IMR-90 (cell line): ENCODE measurements around the gene SLC7A7. TPM values are rescaled to one million over a fixed set of nuclear protein-coding genes. Genes with fewer than 3 reads are reported as not detected.

Experiments used
- ATAC-seq: fragments of 200-7000 bp; cut with Tn5 transposase; 2 replicates; pipeline ENCODE4 v1.9.1; 2020; ENCODE audit warnings: low read depth, mild to moderate bottlenecking, moderate library complexity
- BruUV-seq: library from RNA; stranded (reverse); fragments of 400-500 nt; replicated peaks from 2 replicates; lab custom pipeline; 2021; lab: Mats Ljungman, UMichigan
- CTCF ChIA-PET: fragments of 300-600 bp; formaldehyde crosslinking; extraction: SDS; loops from one replicate; lab custom pipeline; 2021; ENCODE audit warnings: antibody characterized with exemption; lab: Yijun Ruan, JAX
- POLR2A ChIA-PET: fragments of 300-600 bp; sonication (Branson Sonifier 250); formaldehyde crosslinking; loops from one replicate; lab custom pipeline; 2022; ENCODE audit warnings: antibody characterized with exemption; ENCODE audit not compliant: unreplicated experiment; lab: Charles Lee
- DNase-seq: peaks from one replicate; pipeline ENCODE4 v3.0.0; 2013
- H2AFZ ChIP-seq: replicated peaks from 2 replicates; pipeline ENCODE3; 2013; ENCODE audit warnings: low read length, mild to moderate bottlenecking; ENCODE audit not compliant: poor library complexity
- H2AK5ac ChIP-seq: 2 replicates; pipeline ENCODE4 v1.6.1; 2013; ENCODE audit warnings: low read depth, low read length, inconsistent platforms
- H2AK9ac ChIP-seq: replicated peaks from 2 replicates; pipeline ENCODE3; 2013; ENCODE audit warnings: mild to moderate bottlenecking, low read depth, low read length, moderate library complexity; ENCODE audit not compliant: poor library complexity
- H2BK120ac ChIP-seq: 2 replicates; pipeline ENCODE4 v1.6.1; 2013; ENCODE audit warnings: low read depth, low read length, inconsistent platforms
- H2BK15ac ChIP-seq: 3 replicates; pipeline ENCODE4 v1.6.1; 2013; ENCODE audit warnings: low read depth, low read length, inconsistent platforms
- H2BK20ac ChIP-seq: 2 replicates; pipeline ENCODE4 v1.6.1; 2013; ENCODE audit warnings: low read depth, mild to moderate bottlenecking, inconsistent platforms, low read length, moderate library complexity
- H2BK5ac ChIP-seq: 2 replicates; pipeline ENCODE4 v1.6.1; 2013; ENCODE audit warnings: mild to moderate bottlenecking, low read depth, low read length, inconsistent platforms; ENCODE audit not compliant: poor library complexity, severe bottlenecking
- H3K14ac ChIP-seq: replicated peaks from 2 replicates; pipeline ENCODE4 v1.6.1; 2013; ENCODE audit warnings: low read depth, low read length, inconsistent platforms
- H3K18ac ChIP-seq: 2 replicates; pipeline ENCODE4 v1.6.1; 2013; ENCODE audit warnings: low read depth, low read length, control low read depth
- H3K23ac ChIP-seq: 2 replicates; pipeline ENCODE4 v1.6.1; 2013; ENCODE audit warnings: low read depth, low read length, inconsistent platforms
- H3K27ac ChIP-seq: 2 replicates; pipeline ENCODE4 v1.5.1; 2013; ENCODE audit warnings: mild to moderate bottlenecking, control low read depth, low read length; ENCODE audit not compliant: insufficient read depth
- H3K27me3 ChIP-seq: 2 replicates; pipeline ENCODE4 v1.6.1; 2013; ENCODE audit warnings: low read length; ENCODE audit not compliant: control insufficient read depth, insufficient read depth
- H3K36me3 ChIP-seq: 2 replicates; pipeline ENCODE4 v1.6.1; 2013; ENCODE audit warnings: low read length, mixed read lengths; ENCODE audit not compliant: control insufficient read depth, insufficient read depth
- H3K4ac ChIP-seq: 2 replicates; pipeline ENCODE4 v1.6.1; 2013; ENCODE audit warnings: low read depth, low read length, inconsistent platforms
- H3K4me1 ChIP-seq: 2 replicates; pipeline ENCODE4 v1.6.1; 2013; ENCODE audit warnings: low read length, mixed read lengths; ENCODE audit not compliant: control insufficient read depth, insufficient read depth
- H3K4me2 ChIP-seq: 2 replicates; pipeline ENCODE4 v1.6.1; 2013; ENCODE audit warnings: low read depth, mild to moderate bottlenecking, control low read depth, low read length, moderate library complexity
- H3K4me3 ChIP-seq: 2 replicates; pipeline ENCODE4 v1.5.1; 2013; ENCODE audit warnings: low read depth, mild to moderate bottlenecking, control low read depth, low read length, moderate library complexity; ENCODE audit not compliant: insufficient read depth
- H3K56ac ChIP-seq: 2 replicates; pipeline ENCODE4 v1.6.1; 2013; ENCODE audit warnings: low read length, inconsistent platforms; ENCODE audit not compliant: insufficient read depth; ENCODE audit errors: extremely low read depth
- H3K79me1 ChIP-seq, 2 experiments: 2 replicates each; pipeline ENCODE4 v1.6.1; 2013; ENCODE audit warnings: low read length in 2 of 2, inconsistent platforms in 1 of 2, low read depth in 1 of 2
- H3K9ac ChIP-seq: 2 replicates; pipeline ENCODE4 v1.6.1; 2013; ENCODE audit warnings: low read depth, low read length, control low read depth
- H3K9me1 ChIP-seq: 2 replicates; pipeline ENCODE4 v1.6.1; 2013; ENCODE audit warnings: low read length, inconsistent platforms; ENCODE audit not compliant: insufficient read depth
- H3K9me3 ChIP-seq: 2 replicates; pipeline ENCODE4 v1.6.1; 2013; ENCODE audit warnings: low read length; ENCODE audit not compliant: control insufficient read depth, insufficient read depth
- H4K20me1 ChIP-seq: 2 replicates; pipeline ENCODE4 v1.6.1; 2013; ENCODE audit warnings: low read length, inconsistent platforms; ENCODE audit not compliant: insufficient read depth
- H4K5ac ChIP-seq: 2 replicates; pipeline ENCODE4 v1.6.1; 2013; ENCODE audit warnings: mild to moderate bottlenecking, low read depth, low read length, control low read depth
- H4K8ac ChIP-seq, 2 experiments: 2 replicates each; pipeline ENCODE4 v1.6.1; 2013; ENCODE audit warnings: low read depth in 2 of 2, low read length in 2 of 2, control low read depth in 1 of 2, inconsistent platforms in 1 of 2
- H4K91ac ChIP-seq: 2 replicates; pipeline ENCODE4 v1.6.1; 2013; ENCODE audit warnings: low read depth, low read length, inconsistent platforms; ENCODE audit not compliant: insufficient read depth
- BHLHE40 ChIP-seq: fragments of 150-350 bp; IDR thresholded peaks from 2 replicates; pipeline ENCODE4 v1.6.1; 2016; ENCODE audit warnings: mild to moderate bottlenecking, low read depth, low read length
- CEBPB ChIP-seq: IDR thresholded peaks from 2 replicates; pipeline ENCODE4 v1.6.1; 2012; ENCODE audit warnings: low read depth, low read length, improper control_type of control experiment
- CHD1 ChIP-seq: IDR thresholded peaks from 2 replicates; pipeline ENCODE4 v1.6.1; 2012; ENCODE audit warnings: low read depth, low read length, improper control_type of control experiment
- CTCF ChIP-seq: conservative IDR thresholded peaks from 2 replicates; pipeline ENCODE4 v1.5.1; 2012; ENCODE audit warnings: mild to moderate bottlenecking, low read depth, low read length, improper control_type of control experiment
- FOS ChIP-seq: fragments of 150-350 bp; IDR thresholded peaks from 2 replicates; pipeline ENCODE4 v1.6.1; 2016; ENCODE audit warnings: low read depth, low read length
- MAFK ChIP-seq: IDR thresholded peaks from 2 replicates; pipeline ENCODE4 v1.6.1; 2012; ENCODE audit warnings: low read depth, low read length, improper control_type of control experiment
- MAZ ChIP-seq: IDR thresholded peaks from 2 replicates; pipeline ENCODE4 v1.6.1; 2012; ENCODE audit warnings: low read depth, mild to moderate bottlenecking, low read length, improper control_type of control experiment, moderate library complexity, borderline replicate concordance
- MXI1 ChIP-seq: IDR thresholded peaks from 2 replicates; pipeline ENCODE4 v1.6.1; 2012; ENCODE audit warnings: low read depth, mild to moderate bottlenecking, low read length, moderate library complexity, borderline replicate concordance
- NFE2L2 ChIP-seq: fragments of 150-350 bp; IDR thresholded peaks from 2 replicates; pipeline ENCODE4 v1.6.1; 2016; ENCODE audit warnings: low read depth, mild to moderate bottlenecking, low read length
- POLR2A ChIP-seq: IDR thresholded peaks from 2 replicates; pipeline ENCODE4 v1.6.1; 2012; ENCODE audit warnings: mild to moderate bottlenecking, low read depth, low read length
- RAD21 ChIP-seq: IDR thresholded peaks from 2 replicates; pipeline ENCODE4 v1.6.1; 2012; ENCODE audit warnings: low read length, improper control_type of control experiment
- RCOR1 ChIP-seq: IDR thresholded peaks from 2 replicates; pipeline ENCODE4 v1.6.1; 2012; ENCODE audit warnings: mild to moderate bottlenecking, low read length, improper control_type of control experiment; ENCODE audit not compliant: insufficient replicate concordance
- RFX5 ChIP-seq: IDR thresholded peaks from 2 replicates; pipeline ENCODE4 v1.8.0; 2012; ENCODE audit warnings: low read depth, mild to moderate bottlenecking, low read length, moderate library complexity
- SMC3 ChIP-seq: fragments of 150-350 bp; IDR thresholded peaks from 2 replicates; pipeline ENCODE4 v1.6.1; 2016; ENCODE audit warnings: low read depth, mild to moderate bottlenecking, antibody characterized with exemption, low read length, moderate library complexity
- USF2 ChIP-seq: fragments of 150-350 bp; IDR thresholded peaks from 2 replicates; pipeline ENCODE4 v1.6.1; 2017; ENCODE audit warnings: mild to moderate bottlenecking, antibody characterized with exemption, low read length, low read depth
- WGBS, 2 experiments: methylation state at CpG; one replicate each; pipeline versions ENCODE4 v1.1.5 to v1.1.7; 2013; ENCODE audit warnings: missing lambda C conversion rate in 2 of 2; ENCODE audit not compliant: insufficient read length in 1 of 2; ENCODE audit errors: extremely low coverage in 2 of 2; 5-methylcytosine and 5-hydroxymethylcytosine counted together
- dilution Hi-C: fragments of 300-500 bp; cut with HindIII; formaldehyde crosslinking; loops from one replicate; pipeline ENCODE4 v1.14.3; 2018; ENCODE audit warnings: low sequenced_read_pairs; ENCODE audit not compliant: unreplicated experiment
- in situ Hi-C: fragments of 300-500 bp; cut with MboI; formaldehyde crosslinking; loops from 3 replicates; pipeline ENCODE4 v1.14.3; 2019; ENCODE audit warnings: low sequenced_read_pairs, inconsistent platforms, mixed read lengths
- intact Hi-C: fragments of 100-400 bp; cut with micrococcal nuclease; formaldehyde crosslinking; loops from 2 replicates; pipeline ENCODE4 v1.10.0; 2022
- polyA plus RNA-seq, 3 experiments: library from polyadenylated mRNA; depleted of rRNA; stranded (reverse); fragments of >200 nt; gene quantifications; 2 replicates each; pipeline ENCODE4 v1.2.3, GENCODE V29; 2012; ENCODE audit warnings: low replicate concordance in 1 of 3
- total RNA-seq: library from RNA; depleted of rRNA; stranded (reverse); fragments of >200 nt; gene quantifications from 2 replicates; pipeline ENCODE4 v1.2.3, GENCODE V29; 2012
- TF ChIP-seq, protein P1 (sequence below): fragments of 150-350 bp; IDR thresholded peaks from 2 replicates; pipeline ENCODE4 v1.6.1; 2016; ENCODE audit warnings: low read depth, mild to moderate bottlenecking, low read length, moderate library complexity, borderline replicate concordance

The SLC7A7 gene
- total and polyA plus RNA-seq, 2 of the 4 experiments (the other 2 are of a cell fraction) = 1.8 to 2.0 TPM

GRCh38 chr14:22835505-22835904, 20.3 kb upstream of the SLC7A7 start:
- Histone ChIP-seq H3K27ac (peak overlapping the region; percentile 29; the same call in 1 of the 2 replicates), H3K4me1 (peaks cover 11% of the 10 kb centered on the region), H3K27me3 (no peaks in the 10 kb centered on the region), H4K5ac (no peak overlapping the region), H3K14ac (peak overlapping the region; percentile 39; the same call in 1 of the 2 replicates), H3K9ac (no peak overlapping the region), H2BK120ac (peak overlapping the region; percentile 8; the same call in 1 of the 2 replicates), H2BK15ac (no peak overlapping the region), H3K56ac (no peak overlapping the region), H3K4me2 (no peak overlapping the region), H3K79me1 (peaks cover 16 to 45% of the 10 kb centered on the region in 2 experiments), H3K18ac (no peak overlapping the region), H4K91ac (no peak overlapping the region), H2BK5ac (peak overlapping the region; percentile 28), H3K23ac (peak overlapping the region; percentile 64), H3K9me1 (peaks cover 9% of the 10 kb centered on the region), H2AK9ac (peak overlapping the region; percentile 60), H2AK5ac (peak overlapping the region; percentile 11; the same call in 1 of the 2 replicates), H3K4me3 (no peak overlapping the region), H3K9me3 (no peaks in the 10 kb centered on the region), H4K20me1 (peaks cover 17% of the 10 kb centered on the region), H3K36me3 (peaks cover 20% of the 10 kb centered on the region), H2BK20ac (no peak overlapping the region), H3K4ac (peak overlapping the region; percentile 73; the same call in 1 of the 2 replicates), H4K8ac (peak overlapping the region in 1 of 2 experiments; percentile 64; a peak in 2 of 4 replicates), H2AFZ (no peak overlapping the region)
- DNase-seq (no peak), ATAC-seq (no peak)
- BruUV-seq = no TSS peak
- dilution Hi-C loops (no loop called here), intact Hi-C loops (loop anchor here (5.0 kb wide), 6 partner anchors 58 to 278 kb away; partner anchors contain the start of genes AJUBA and RBM23), in situ Hi-C loops (no loop called here)
- CTCF ChIA-PET = interaction anchor here (0.6 to 1.7 kb wide), 5 partner anchors 12 to 265 kb away, joined by 3 to 7 read pairs (median 5); no protein-coding TSS in a partner anchor
- WGBS, 2 experiments = 80% methylated on average over 2 of the region's 3 CpGs; no CpG with 5 or more reads in 1 of the 2 experiments
- no peak for TF ChIP-seq CHD1
- TF ChIP-seq MAZ = no peak
- TF ChIP-seq CTCF = no peak
- TF ChIP-seq MAFK = no peak
- TF ChIP-seq BHLHE40 = no peak
- TF ChIP-seq FOS = no peak
- no peak for TF ChIP-seq CEBPB
- no peak for TF ChIP-seq USF2
- TF ChIP-seq, protein P1, sequence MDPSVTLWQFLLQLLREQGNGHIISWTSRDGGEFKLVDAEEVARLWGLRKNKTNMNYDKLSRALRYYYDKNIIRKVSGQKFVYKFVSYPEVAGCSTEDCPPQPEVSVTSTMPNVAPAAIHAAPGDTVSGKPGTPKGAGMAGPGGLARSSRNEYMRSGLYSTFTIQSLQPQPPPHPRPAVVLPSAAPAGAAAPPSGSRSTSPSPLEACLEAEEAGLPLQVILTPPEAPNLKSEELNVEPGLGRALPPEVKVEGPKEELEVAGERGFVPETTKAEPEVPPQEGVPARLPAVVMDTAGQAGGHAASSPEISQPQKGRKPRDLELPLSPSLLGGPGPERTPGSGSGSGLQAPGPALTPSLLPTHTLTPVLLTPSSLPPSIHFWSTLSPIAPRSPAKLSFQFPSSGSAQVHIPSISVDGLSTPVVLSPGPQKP = no peak
- no peak for TF ChIP-seq RAD21
- TF ChIP-seq POLR2A = no peak
- TF ChIP-seq RCOR1 = no peak
- no peak for TF ChIP-seq SMC3
- TF ChIP-seq MXI1 = no peak
- no peak for TF ChIP-seq NFE2L2
- no peak for TF ChIP-seq RFX5
- POLR2A ChIA-PET = interaction anchor here (1.3 kb wide), 1 partner anchor 16 kb away, joined by 4 read pairs; no protein-coding TSS in a partner anchor
